HG03175 (cell line): Measurements from ENCODE around the gene C1orf21.
"Not testable (repeated sequence)": the region's sequence is repeated elsewhere in the genome, so short reads cannot be mapped to it uniquely, and the experiment has no call there.

Source experiments
- ATAC-seq: cut with Tn5 transposase; IDR thresholded peaks from one replicate; pipeline ENCODE4 v1.9.1; 2021; ENCODE audit warnings: mild to moderate bottlenecking, moderate library complexity; ENCODE audit not compliant: unreplicated experiment

C1orf21 gene, protein sequence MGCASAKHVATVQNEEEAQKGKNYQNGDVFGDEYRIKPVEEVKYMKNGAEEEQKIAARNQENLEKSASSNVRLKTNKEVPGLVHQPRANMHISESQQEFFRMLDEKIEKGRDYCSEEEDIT

DNA sequence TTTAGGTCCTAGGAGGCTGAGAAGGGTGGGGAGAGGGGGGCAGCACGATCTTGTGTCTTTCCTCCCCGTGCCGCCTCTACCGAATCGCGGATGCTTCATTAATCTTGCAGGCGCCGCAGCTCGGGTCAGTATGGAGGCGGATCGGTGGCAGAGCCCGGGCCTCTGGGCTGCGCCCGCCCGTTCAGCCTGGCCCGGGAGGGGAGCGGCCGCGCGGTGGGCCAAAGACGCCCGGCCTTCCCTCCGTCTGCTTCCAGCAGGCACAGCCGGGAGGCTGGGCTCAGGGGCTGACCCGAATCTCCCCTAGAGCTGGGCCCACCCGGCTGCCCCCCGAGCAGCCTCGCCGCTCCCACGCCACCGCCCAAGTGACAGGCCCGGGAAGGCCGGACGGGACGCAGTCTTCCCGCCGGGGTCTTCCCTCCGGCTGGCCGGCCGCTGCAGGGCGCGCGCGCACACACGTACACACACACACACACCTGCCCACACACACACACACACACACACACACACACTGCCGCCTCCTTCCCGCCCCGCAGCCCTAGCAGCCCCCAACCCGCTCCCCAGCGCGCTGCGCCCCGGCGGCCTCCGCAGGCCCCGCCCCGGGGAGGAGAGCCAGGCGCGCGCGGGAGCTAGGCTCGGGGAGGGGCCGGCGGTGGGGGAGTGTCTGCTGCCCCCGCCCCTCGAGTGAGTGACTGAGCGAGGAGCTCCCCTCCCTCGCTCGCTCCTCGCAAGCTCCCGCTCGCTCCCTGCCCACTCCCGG lies at the start of gene C1orf21:
Gene C1orf21 (plus strand): TSS at position 718 of the 757 bp plus-strand sequence. CDS start 90,481 bp downstream, outside the sequence.
- ATAC-seq: peak; percentile 71

DNA sequence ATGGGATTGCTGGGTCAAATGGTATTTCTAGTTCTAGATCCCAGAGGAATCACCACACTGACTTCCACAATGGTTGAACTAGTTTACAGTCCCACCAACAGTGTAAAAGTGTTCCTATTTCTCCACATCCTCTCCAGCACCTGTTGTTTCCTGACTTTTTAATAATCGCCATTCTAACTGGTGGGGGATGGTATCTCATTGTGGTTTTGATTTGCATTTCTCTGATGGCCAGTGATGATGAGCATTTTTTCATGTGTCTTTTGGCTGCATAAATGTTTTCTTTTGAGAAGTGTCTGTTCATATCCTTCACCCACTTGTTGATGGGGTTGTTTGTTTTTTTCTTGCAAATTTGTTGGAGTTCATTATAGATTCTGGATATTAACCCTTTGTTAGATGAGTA lies 49.0 kb upstream of the C1orf21 start:
- ATAC-seq: not testable (repeated sequence)

DNA sequence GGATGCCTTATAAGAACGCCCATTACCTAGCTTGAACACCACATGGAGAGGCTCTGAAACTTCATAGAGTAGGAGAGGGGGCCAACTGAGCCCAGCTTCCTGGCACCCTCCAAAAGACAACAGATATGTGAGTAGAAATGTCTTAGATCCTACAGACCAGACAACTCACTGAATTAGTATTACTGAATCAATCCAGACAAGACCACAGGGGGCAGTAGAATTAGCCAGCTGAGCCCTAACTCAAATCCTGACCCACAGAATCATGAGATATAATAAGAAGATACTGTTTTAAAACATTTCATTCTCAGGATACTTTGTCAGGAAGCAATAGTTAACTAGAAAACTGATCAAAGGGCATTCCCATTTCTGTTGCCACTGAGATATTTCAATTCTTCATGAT lies 45.8 kb upstream of the C1orf21 start:
- ATAC-seq: no peak

DNA sequence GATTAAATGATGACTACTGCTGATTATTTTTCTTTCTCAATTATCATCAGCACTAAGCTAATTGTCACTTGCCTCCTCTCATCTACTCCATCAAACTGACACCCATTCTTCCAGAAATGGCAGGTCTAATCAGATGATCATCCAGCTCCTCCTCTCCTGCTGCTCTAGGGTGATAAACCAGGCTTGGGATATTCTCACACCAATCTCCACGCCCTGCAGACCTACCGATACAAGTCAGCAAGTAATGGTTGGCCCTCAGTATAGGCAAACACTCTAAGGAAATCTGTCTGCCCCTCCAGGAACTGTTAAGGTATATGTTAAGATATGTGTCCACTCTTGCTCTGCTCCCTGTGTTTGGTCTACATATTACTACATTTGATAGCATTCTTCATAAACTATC lies 36.3 kb upstream of the C1orf21 start:
- no peak for ATAC-seq

DNA sequence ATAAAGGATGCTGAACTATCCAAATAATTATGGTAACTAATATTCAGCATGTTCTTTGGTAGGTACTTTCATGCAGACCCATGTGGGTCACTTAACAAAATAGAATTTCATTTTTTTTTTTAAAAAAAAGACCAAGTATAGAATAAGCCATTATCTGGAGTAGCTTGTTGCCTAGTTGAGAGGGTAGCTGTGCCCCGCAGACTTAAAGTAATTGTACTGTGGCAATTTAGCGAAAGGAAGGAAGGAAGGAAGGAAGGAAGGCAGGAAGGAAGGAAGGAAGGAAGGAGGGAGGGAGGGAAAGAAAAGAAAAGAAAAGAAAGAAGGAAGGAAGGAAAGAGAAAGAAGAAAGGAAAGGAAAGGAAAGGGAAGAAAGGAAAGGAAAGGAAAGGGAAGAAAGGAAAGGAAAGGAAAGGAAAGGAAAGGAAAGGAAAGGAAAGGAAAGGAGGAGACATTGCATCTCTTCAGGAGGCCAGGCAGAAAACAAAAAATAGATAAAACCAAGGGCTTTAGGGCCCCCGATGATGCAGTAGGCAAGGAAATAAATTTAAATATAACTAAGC lies 35.3 kb upstream of the C1orf21 start:
- no peak for ATAC-seq

DNA sequence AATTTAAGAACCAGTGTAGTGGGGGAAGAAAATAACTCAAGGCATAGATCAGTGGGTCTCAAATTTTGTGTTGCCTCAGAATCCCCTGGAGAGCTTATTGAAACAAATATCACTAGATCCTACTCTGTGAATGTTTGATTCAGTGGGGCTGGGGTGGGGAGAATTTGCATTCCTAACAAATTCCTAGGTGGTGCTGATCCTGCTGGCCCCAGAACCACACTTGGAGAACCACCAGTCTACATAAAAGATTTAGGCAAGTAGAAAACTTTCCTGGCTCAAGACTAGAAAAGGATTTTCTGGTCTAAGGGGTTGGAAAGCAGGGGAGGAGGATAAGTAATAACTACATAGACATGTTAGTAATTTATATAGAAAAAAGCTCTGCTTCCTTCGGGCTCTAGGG lies 34.1 kb upstream of the C1orf21 start:
- no peak for ATAC-seq

DNA sequence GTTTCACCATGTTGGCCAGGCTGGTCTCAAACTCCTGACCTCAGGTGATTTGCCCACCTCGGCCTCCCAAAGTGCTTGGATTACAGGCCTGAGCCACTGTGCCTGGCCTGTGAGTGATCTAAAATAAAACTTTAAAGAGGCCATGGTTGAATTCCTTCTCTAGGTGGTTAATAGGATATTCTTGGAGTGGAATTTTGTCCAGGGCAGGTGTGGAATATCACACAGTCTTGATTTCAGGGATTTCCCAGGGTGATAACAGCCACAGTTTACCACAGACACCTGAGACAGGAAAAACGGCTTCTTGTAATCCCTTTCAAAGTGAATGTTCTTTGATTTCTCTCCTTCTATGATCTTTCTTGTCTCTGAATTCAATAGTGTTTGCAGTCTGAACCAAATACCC lies 32.1 kb upstream of the C1orf21 start:
- no peak for ATAC-seq

DNA sequence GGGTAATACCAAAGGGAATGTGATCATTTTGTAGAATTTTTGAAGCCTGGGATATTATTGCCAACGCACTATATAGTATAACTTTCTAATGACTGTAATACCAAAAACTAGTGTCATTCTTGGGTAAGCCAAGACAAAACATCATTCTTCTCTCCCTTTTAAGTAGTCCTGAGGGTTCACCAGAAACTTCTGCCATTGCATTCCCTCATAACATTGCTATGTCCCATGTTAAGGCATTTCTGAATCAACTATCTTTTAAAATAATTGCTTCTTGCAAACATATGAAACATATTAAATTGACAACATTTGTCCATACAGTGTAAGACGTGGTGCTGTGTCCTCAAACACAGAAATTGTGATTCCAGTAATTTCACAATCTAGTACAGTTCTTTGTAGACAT lies 29.9 kb upstream of the C1orf21 start:
- no peak for ATAC-seq

DNA sequence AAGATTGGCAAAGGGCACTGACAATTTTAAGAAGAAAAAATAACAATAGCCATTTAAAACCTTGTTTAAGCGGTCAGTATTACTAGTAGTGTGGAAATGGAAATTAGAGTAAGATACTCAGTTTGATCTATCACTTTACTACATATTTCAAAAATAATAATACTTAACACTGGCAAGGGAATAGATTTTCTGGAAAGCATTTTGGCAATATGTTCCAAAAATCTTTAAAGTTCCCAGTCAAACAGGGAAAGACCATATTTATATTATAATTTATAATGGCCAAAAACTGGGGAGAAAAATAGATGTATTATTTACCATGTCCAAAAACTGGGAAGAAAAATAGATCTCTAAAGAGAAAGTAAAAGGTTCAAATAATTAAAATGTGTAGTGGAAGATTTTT lies 28.6 kb upstream of the C1orf21 start:
- no peak for ATAC-seq

DNA sequence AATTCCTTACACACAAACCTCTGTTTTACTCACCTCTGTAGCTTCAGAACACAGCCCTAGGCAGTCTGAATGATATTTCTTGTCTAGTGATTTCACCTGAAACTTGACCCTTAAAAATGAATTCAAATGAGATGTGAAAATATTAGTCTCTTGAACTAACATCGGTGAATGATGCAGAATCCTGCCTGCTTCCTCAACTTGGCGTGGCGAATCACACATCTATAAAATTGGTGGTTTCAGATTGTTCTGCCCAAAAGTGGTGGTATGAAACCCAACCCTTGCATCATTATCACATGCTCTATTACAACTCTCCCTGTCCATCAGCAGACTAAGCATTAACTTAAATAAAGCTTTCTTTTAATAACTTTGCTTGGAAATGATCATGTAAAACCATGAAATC lies 26.9 kb upstream of the C1orf21 start:
- no peak for ATAC-seq

DNA sequence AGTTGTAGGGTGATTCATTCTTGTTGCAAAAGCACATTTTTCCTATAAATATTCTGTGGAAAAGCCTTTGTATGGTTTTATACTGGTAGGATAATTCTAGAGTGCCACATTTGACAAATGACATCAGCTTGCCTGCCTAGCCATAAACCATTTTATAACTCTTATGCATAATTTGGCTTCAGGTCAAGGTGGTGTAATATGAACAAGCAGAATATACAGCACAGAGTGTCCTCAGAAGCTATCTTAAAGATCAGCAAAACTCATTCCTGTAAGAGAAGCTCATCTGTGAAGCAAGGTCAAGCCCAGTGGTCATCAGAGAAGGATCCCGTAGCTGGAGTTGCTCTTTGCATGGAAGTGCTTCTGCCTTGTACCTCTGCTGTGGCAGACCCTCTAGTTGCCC lies 24.0 kb upstream of the C1orf21 start:
- ATAC-seq: no peak

DNA sequence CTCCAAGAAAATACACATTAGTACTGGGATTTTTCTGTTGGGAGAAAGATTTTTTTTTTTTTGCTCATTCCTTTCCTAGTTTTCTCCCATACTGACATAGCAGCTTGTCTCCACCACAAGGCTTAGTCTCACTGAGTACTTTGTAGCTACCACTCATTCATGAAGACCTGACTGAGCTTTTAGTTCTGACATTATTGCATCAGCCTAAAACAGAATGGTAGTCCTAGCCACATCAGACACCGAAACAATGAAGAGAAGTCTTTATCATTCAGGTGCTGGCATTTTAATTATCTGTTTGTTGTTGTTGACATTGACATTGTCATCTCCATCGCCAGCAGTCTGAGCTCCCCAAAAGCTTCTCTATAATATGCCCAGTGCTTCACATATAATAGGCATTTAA lies 21.1 kb upstream of the C1orf21 start:
- ATAC-seq: no peak

DNA sequence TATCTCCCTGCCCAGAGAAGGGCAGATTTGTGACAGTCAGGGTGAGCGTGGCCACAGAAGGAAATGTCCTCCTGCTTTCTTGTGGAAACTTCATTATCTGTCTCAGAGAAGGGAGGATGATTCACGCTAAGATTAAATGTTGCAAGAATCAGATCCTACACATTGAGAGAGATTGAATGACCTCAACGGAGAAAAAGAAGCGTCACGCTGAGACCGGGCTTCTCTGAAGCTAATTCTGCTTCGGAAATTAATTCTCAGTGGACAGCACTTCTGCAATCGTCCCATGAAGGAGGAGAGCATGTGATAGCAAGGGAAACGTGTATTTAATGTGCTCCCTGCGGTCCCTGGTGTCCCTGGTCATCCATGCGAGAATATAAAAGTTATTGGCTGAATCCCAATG lies 19.8 kb upstream of the C1orf21 start:
- ATAC-seq: no peak

DNA sequence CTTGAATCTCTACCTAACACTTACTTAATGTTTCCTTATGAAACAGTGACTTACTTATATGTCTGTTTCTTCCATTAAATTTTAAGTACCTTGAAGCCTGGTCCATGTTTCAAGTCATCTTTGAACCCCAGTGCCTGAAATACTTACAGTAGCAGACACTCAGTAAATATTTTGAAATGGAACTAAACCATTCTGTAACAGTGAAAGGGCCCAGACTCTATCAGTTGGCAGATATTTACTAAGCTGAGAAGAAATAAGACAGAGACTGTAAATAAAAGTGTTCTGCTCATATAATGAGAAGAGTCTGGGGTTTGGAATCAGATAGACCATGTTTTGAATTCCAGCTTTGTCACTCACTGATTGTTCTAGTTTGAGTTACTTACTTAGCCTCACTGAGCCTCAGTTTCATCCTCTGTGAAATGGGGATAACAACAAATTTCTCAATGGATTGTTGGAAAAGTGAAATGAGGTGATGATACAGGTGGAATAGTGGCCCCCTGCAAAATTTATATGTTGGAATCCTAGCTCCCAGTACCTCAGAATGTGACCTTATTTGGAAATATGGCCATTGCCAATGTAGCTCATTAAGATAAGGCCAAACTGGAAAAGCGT lies 19.3 kb upstream of the C1orf21 start:
- ATAC-seq: no peak

DNA sequence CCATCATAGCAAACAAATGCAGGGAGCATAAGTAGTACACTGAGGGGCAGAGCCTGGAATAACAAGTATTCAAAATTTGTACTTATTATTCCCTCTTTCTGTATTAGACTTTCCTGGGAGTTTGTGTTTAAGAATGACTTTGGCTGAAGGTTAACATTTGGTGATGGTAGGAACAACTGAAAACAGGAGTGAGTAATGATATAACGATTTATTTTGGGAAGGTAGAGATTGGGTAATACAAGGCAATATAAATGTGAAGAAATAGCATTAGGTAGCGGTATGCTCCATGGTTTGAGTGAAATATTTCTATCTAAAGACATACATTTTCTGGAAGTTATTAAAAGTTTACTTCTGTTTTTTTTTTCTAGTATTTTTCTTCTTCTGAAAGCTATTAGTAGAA lies 18.5 kb upstream of the C1orf21 start:
- no peak for ATAC-seq

DNA sequence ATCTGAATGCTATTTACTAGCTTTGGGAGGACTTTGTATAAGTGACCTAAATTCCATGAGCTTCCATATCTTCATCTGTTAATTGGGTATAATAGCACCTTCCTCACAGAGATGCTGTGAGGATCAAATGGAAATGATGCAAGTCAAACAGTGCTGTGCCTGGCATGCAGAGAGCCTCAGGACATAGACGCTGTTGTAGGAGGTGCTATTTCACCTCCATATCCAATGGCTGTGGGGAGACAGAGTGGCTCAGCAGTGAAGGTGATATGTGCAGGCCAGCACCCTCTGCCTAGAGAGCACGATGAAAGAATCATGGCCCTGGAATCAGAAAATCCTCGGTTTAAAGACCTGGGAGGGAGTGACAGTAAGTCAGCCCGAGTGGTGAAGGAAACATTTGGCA lies 16.0 kb upstream of the C1orf21 start:
- no peak for ATAC-seq

DNA sequence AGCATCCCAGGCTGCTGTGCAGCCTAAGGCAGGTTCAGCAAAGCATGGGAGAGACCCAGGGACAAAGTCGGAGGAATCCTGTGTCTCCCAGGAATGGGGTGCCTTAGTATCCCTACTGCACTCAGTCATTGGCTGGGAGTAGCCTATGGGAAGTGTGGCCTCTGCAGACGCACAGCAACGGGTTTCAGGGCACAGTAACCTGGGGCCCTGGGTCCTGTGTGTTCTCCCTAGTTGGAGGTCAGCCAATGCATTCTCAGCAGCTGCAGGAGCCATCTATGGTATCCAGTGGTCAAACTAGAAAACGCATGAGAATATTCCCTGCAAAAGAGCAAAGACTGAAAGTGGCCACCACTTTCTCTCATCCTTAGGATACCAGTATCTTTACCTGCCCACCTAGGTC lies 13.7 kb upstream of the C1orf21 start:
- no peak for ATAC-seq

DNA sequence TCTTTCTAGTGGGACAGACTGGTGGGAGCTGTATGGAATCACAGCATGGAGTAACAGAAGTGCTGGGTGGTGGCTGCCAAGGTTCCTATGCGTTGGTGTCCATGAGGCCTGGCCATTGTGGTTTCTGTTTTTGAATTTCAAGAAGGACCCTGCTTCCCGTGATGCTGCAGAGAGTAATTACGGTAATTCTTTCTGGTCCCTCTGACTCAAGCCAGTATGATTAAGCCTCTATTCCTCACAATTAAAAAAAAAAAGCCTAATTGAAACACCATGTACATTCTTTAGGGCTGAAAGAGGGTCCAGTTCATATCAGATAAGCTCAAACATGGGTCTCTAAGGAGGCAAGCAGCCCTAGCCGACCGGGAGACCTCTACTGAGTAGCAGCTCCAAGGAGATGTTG lies 10.5 kb upstream of the C1orf21 start:
- ATAC-seq: no peak

DNA sequence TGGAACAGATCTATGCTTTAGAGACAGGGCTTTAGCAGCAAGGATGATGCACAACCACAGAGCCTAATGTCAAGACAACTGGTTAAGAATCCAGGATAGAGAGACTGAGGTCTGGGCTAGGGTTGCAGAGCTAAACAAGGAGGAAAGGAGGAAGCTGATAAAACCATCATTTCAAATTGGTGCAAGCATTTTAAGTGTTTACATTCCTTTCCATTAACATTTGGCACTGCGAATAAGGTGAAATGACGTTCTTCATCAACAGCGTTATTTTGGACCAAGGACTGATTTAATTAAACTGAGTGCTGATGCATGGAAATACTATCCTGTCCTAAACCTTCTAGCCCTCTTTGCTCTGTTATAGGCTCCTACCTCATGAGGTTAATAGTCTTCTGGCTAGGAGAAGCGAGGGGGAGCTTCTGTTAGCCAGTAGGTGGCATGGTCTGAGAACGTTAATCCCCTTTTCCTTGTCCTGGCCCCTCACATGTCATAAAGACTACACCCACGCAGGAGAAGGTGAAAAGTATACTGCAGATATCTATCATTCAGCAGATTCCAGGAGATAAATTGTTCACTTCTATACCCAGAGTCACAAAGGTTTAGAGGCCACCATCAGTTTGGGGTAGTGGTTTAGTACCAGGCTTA lies 7.6 kb upstream of the C1orf21 start:
- ATAC-seq: no peak

DNA sequence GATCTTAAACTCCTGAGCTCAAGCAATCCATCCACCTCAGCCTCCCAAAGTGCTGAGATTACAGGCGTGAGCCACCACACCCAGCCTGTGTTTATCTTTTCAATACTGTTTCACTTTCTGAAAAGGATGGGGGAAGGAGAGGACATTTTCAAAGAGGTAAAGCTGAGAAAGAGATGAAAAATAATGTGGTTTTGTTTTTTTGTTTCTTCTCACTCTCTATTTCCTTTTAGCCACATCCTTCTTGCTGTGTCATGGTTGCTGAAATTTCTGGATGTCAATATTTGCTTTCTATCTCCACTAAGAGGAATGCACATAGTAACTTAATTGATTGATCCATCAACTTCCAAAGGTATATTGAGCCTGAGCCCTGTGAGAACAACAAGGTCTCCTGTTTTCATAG lies 6.4 kb upstream of the C1orf21 start:
- ATAC-seq: no peak

DNA sequence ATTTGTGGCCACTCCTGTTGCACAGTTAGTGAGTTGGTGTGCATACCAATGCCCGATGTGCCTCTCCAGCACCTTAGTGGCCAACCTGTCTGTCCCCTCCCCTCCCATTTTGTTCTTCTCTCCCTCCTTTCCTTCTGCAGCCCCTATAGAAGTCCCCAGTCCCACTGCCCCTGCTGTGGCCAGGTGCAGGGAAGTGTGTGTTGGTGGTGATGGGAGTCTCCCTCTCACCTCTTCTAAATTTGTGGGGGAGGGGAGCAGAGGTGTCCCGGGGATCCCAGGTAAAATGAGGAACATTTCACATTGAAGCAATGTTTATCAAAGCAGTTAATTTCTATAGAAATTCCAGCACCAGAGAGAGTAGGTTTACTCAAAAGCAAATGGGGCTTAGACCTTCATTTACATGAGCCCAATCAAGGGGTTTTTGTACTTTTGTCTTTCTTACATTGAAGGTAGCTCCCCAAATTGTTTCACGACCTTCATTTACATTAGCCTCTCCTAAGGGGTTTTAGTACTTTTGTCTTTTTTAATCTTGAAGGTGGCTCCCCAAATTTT lies 3.0 kb upstream of the C1orf21 start:
- ATAC-seq: no peak
